ENCODE measurements around the gene CCAR1.
"Not testable (repeated sequence)": the region's sequence is repeated elsewhere in the genome, so short reads cannot be mapped to it uniquely, and the experiment has no call there.

DNA sequence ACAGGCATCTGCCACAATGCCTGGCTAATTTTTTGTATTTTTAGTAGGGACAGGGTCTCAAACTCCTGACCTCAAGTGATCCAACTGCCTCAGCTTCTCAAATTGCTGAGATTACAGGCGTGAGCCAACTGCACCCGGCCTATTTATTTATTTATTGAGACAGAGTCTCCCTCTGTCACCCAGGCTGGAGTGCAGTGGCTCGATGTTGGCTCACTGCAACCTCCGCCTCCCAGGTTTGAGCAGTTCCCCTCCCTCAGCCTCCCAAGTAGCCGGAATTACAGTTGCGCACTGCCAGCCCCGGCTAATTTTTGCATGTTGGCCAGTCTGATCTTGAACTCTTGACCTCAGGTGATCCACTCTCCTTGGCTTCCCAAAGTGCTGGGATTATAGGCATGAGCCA, 46.4 kb downstream of the CCAR1 start:
- TF ChIP-seq EZH2 (IDR thresholded peaks at IDR 0.05); POLR2AphosphoS5 (IDR thresholded peaks at IDR 0.05; ENCODE audit: borderline replicate concordance, low read depth, low read length); FOXP2 (optimal IDR thresholded peaks at IDR 0.05; ENCODE audit: control extremely low read depth, extremely low read length, insufficient read depth): not testable (repeated sequence)
